Kidney epithelial cell (primary cell): Measurements from ENCODE around the gene NDUFS8. TPM values are rescaled to one million over a fixed set of nuclear protein-coding genes. Genes with fewer than 3 reads are reported as not detected.

ENCODE experiments used
- DNase-seq: peaks from one replicate; pipeline ENCODE4 v3.0.0-alpha.2; 2010; ENCODE audit warnings: low read depth
- H3K27me3 ChIP-seq: 2 replicates; pipeline ENCODE4 v1.6.0; 2011; ENCODE audit warnings: low read length; ENCODE audit not compliant: control insufficient read depth, insufficient read depth
- H3K36me3 ChIP-seq: 2 replicates; pipeline ENCODE4 v1.5.1; 2011; ENCODE audit warnings: low read length; ENCODE audit not compliant: control insufficient read depth, insufficient read depth
- H3K4me3 ChIP-seq: 2 replicates; pipeline ENCODE4 v1.5.1; 2011; ENCODE audit warnings: low read depth, mild to moderate bottlenecking, control low read depth, low read length
- CTCF ChIP-seq: IDR thresholded peaks from 2 replicates; pipeline ENCODE4 v1.5.1; 2011; ENCODE audit warnings: mild to moderate bottlenecking, moderate library complexity, low read length, control low read depth, inconsistent platforms; ENCODE audit not compliant: insufficient read depth, poor library complexity, severe bottlenecking
- total RNA-seq: library from RNA; depleted of rRNA; stranded (reverse); fragments of >200 nt; gene quantifications from 2 replicates; pipeline ENCODE4 v1.2.3, GENCODE V29; 2015

NDUFS8 gene
- total RNA-seq, 1 donor from 2014 or later, result 246 TPM

DNA sequence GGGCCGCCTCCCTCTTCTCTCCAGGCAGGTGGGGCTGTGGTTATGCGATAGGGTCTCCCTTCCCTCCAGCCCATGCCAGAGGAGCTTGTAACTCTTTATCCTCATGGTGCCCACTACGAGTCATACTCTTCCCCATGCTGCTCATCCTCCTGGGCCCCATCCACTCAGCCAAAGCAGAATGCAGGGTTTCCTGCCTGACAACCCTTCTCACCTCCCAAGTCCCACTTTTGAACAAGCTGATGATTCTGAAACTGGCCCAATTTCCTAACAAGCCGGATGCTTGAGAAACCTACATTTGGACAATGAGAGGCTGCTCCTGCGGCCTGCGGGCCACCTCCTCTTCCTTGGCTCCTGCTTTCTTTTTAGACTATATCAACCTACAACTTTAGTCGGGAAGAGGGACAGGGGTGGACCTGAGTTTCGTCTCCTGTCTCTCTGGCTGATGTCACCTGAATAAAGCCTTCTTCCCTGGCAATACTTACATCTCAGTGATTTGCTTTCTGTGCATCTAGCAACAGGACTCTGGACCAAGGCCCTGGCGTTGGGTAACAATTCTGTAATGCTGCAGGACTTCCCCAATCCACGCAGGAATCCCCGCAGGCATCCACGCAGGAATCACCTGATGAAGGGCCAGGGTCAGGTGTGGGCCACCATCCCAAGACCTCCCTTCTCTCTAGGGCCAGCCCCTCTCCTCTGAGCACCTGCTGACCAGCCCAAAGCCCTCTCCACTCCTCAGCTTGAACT lies 1.5 kb upstream of the NDUFS8 start:
- H3K4me3 ChIP-seq, result no peak overlapping the region
- TF ChIP-seq CTCF, result no peak
- H3K36me3 ChIP-seq, result no peaks in the 10 kb centered on the region
- H3K27me3 ChIP-seq, result no peaks in the 10 kb centered on the region
- DNase-seq, result peak; percentile 28

- no peak for TF ChIP-seq CTCF
- Histone ChIP-seq H3K36me3 (peaks cover 1% of the 10 kb centered on the region), H3K4me3 (peak overlapping the region; percentile 87), H3K27me3 (no peaks in the 10 kb centered on the region)
- DNase-seq, result no peak
Measured at GRCh38 chr11:68031144-68031464, 623 bp downstream of the NDUFS8 start.

DNA sequence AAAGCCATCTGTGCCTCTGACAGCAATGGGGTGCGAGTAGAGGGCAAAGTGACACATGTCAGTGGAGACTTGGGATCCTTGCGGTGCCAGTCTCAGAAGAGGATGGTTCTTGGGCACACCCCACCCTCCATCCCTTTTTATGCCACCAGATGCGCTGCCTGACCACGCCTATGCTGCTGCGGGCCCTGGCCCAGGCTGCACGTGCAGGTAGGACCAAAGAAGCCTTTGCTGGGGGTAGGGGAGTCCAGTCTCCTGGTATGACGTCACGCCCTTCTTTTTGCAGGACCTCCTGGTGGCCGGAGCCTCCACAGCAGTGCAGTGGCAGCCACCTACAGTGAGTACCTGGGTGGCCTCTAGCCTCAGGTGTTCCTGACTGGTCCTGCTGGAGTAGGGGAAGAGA lies 1.5 kb downstream of the NDUFS8 start:
- Histone ChIP-seq H3K27me3 (no peaks in the 10 kb centered on the region), H3K36me3 (peaks cover 1% of the 10 kb centered on the region), H3K4me3 (no peak overlapping the region)
- DNase-seq, result no peak
- TF ChIP-seq CTCF, result no peak

GRCh38 chr11:68032997-68033707 lies 2.7 kb downstream of the NDUFS8 start:
- no peak overlapping the region for H3K4me3 ChIP-seq
- TF ChIP-seq CTCF, result no peak
- no peaks in the 10 kb centered on the region for H3K27me3 ChIP-seq
- peaks cover 1% of the 10 kb centered on the region for H3K36me3 ChIP-seq
- no peak for DNase-seq

DNA sequence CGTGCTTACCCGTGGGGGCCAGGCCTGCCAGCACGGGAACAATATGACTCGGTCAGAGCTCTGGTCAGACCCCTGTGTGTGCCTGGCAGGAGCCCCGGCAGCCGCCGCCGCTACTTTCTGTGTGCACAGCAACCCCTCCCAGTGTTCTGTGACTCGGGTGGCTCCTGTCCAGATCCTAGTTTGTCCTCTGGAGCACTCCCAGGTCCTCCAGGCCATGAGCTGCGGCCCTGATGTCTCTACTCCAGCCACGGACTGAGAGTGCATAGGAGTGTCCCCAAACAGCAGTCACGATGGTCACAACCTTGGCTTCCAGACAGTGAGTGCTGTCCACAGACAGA lies 3.2 kb downstream of the NDUFS8 start:
- H3K27me3 ChIP-seq, result no peaks in the 10 kb centered on the region
- H3K36me3 ChIP-seq, result peaks cover 1% of the 10 kb centered on the region
- H3K4me3 ChIP-seq, result no peak overlapping the region
- TF ChIP-seq CTCF, result no peak
- DNase-seq, result no peak
